ENCODE data around the gene FAP.

- TF ChIP-seq, protein P1, sequence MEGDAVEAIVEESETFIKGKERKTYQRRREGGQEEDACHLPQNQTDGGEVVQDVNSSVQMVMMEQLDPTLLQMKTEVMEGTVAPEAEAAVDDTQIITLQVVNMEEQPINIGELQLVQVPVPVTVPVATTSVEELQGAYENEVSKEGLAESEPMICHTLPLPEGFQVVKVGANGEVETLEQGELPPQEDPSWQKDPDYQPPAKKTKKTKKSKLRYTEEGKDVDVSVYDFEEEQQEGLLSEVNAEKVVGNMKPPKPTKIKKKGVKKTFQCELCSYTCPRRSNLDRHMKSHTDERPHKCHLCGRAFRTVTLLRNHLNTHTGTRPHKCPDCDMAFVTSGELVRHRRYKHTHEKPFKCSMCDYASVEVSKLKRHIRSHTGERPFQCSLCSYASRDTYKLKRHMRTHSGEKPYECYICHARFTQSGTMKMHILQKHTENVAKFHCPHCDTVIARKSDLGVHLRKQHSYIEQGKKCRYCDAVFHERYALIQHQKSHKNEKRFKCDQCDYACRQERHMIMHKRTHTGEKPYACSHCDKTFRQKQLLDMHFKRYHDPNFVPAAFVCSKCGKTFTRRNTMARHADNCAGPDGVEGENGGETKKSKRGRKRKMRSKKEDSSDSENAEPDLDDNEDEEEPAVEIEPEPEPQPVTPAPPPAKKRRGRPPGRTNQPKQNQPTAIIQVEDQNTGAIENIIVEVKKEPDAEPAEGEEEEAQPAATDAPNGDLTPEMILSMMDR (IDR thresholded peaks at IDR 0.05): no peak
- no peak for TF ChIP-seq EZH2phosphoT487 (IDR thresholded peaks at IDR 0.05)
These were observed 57.6 kb downstream of the FAP start for GRCh38 chr2:162185541-162186232.

Data from neural progenitor cell (in vitro differentiated cells).